ENCODE measurements around the gene FAM13A.

DNA sequence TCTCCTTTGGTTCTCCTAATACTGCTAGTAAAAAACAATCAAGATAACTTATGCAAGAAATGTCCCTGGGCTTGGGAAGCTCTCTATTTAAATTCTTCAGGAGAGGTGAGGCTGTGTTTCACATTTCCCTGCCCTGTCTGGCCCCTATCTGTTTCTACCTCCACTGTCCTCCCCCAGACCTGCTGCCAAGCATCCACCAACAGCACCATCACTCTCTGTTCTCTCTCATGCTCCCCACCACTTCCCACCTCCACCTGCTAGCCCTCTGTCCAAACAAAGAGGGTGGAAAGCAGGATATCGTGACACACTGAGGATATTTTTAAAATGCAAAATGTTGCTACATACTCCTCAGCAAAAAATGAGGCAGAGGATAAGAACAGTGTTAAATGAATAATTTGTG lies 271.0 kb downstream of the FAM13A start:
- TF ChIP-seq EZH2 (IDR thresholded peaks at IDR 0.05; ENCODE audit: borderline replicate concordance, low read depth, low read length) = no peak
- TF ChIP-seq, protein P1, sequence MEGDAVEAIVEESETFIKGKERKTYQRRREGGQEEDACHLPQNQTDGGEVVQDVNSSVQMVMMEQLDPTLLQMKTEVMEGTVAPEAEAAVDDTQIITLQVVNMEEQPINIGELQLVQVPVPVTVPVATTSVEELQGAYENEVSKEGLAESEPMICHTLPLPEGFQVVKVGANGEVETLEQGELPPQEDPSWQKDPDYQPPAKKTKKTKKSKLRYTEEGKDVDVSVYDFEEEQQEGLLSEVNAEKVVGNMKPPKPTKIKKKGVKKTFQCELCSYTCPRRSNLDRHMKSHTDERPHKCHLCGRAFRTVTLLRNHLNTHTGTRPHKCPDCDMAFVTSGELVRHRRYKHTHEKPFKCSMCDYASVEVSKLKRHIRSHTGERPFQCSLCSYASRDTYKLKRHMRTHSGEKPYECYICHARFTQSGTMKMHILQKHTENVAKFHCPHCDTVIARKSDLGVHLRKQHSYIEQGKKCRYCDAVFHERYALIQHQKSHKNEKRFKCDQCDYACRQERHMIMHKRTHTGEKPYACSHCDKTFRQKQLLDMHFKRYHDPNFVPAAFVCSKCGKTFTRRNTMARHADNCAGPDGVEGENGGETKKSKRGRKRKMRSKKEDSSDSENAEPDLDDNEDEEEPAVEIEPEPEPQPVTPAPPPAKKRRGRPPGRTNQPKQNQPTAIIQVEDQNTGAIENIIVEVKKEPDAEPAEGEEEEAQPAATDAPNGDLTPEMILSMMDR (IDR thresholded peaks at IDR 0.05 in 2 of 3, conservative IDR thresholded peaks at IDR 0.05 in 1 of 3; ENCODE audit: insufficient read depth in 2 of 3, low read depth in 1 of 3, low read length in 3 of 3) = no peak
- TF ChIP-seq ETV6 (IDR thresholded peaks at IDR 0.05; ENCODE audit: borderline replicate concordance in 1 of 2, low read depth in 2 of 2, low read length in 1 of 2) = no peak
- no peak for TF ChIP-seq ETV6 (CRISPR knock-in tag; IDR thresholded peaks at IDR 0.05; ENCODE audit: borderline replicate concordance)
- TF ChIP-seq SRSF3 (IDR thresholded peaks at IDR 0.05; ENCODE audit: insufficient read depth, low read length) = no peak
- TF ChIP-seq, protein P2, sequence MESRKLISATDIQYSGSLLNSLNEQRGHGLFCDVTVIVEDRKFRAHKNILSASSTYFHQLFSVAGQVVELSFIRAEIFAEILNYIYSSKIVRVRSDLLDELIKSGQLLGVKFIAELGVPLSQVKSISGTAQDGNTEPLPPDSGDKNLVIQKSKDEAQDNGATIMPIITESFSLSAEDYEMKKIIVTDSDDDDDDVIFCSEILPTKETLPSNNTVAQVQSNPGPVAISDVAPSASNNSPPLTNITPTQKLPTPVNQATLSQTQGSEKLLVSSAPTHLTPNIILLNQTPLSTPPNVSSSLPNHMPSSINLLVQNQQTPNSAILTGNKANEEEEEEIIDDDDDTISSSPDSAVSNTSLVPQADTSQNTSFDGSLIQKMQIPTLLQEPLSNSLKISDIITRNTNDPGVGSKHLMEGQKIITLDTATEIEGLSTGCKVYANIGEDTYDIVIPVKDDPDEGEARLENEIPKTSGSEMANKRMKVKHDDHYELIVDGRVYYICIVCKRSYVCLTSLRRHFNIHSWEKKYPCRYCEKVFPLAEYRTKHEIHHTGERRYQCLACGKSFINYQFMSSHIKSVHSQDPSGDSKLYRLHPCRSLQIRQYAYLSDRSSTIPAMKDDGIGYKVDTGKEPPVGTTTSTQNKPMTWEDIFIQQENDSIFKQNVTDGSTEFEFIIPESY (CRISPR knock-in tag; IDR thresholded peaks at IDR 0.05) = no peak
- no peak for TF ChIP-seq RBM25 (IDR thresholded peaks at IDR 0.05; ENCODE audit: low read depth, low read length, severe bottlenecking)
- no peak for TF ChIP-seq RAD21 (CRISPR knock-in tag; conservative IDR thresholded peaks at IDR 0.05 in 1 of 2, IDR thresholded peaks at IDR 0.05 in 1 of 2)
- no peak for TF ChIP-seq HMGN3 (IDR thresholded peaks at IDR 0.05; ENCODE audit: borderline replicate concordance, extremely low read depth, insufficient read length, low read depth, low read length)

Data from K562 (cell line).